GM13976 (cell line): ENCODE data around the gene SNCAIP.

Experiments used
- DNase-seq: peaks from one replicate; pipeline ENCODE4 v3.0.0; 2012; ENCODE audit warnings: low spot score
- CTCF ChIP-seq: IDR thresholded peaks from 2 replicates; pipeline ENCODE4 v1.5.1; 2012; ENCODE audit warnings: borderline replicate concordance, mild to moderate bottlenecking; ENCODE audit not compliant: insufficient read depth; ENCODE audit errors: extremely low read depth, missing control alignments, control extremely low read depth
- in situ Hi-C: fragments of 300-500 bp; cut with MboI; formaldehyde crosslinking; loops from one replicate; pipeline ENCODE4 v1.12.0; 2022; ENCODE audit warnings: low sequenced_read_pairs, mixed read lengths, inconsistent platforms; ENCODE audit not compliant: unreplicated experiment

SNCAIP gene

GRCh38 chr5:122286541-122286940 is 25.5 kb upstream of the SNCAIP start:
- in situ Hi-C loops: no loop called here
- DNase-seq: no peak
- TF ChIP-seq CTCF: no peak

GRCh38 chr5:122287101-122287500 is 24.9 kb upstream of the SNCAIP start:
- in situ Hi-C loops: no loop called here
- no peak for TF ChIP-seq CTCF
- no peak for DNase-seq

GRCh38 chr5:122291000-122291901 is 20.8 kb upstream of the SNCAIP start:
- in situ Hi-C loops: no loop called here
- DNase-seq: no peak
- no peak for TF ChIP-seq CTCF

GRCh38 chr5:122292332-122292731 is 19.7 kb upstream of the SNCAIP start:
- in situ Hi-C loops: no loop called here

GRCh38 chr5:122295138-122295537 is 16.9 kb upstream of the SNCAIP start:
- in situ Hi-C loops: no loop called here
- DNase-seq: no peak
- TF ChIP-seq CTCF: peak; percentile 12

More at GRCh38 chr5:122292332-122292731, 19.7 kb upstream of the SNCAIP start:
- TF ChIP-seq CTCF: no peak
- no peak for DNase-seq

- TF ChIP-seq CTCF: no peak
- DNase-seq: no peak
- in situ Hi-C loops: no loop called here
These were observed 15.2 kb upstream of the SNCAIP start for GRCh38 chr5:122296871-122297270.
